Dendritic cell treated with granulocyte-macrophage colony-stimulating factor and Interleukin-4, amounts not matched to agents 40 ng/mL and 50 ng/mL, for 4 days (primary cell): ENCODE data around the gene EYA2.
"Not testable (repeated sequence)": the region's sequence is repeated elsewhere in the genome, so short reads cannot be mapped to it uniquely, and the experiment has no call there.

Source experiments
- H3K27ac Mint-ChIP-seq: one replicate; pipeline ENCODE4 v1.8.0; 2022; ENCODE audit warnings: mild to moderate bottlenecking, mixed read lengths
- H3K27me3 Mint-ChIP-seq: one replicate; pipeline ENCODE4 v1.8.0; 2022; ENCODE audit warnings: mild to moderate bottlenecking, mixed read lengths
- H3K36me3 Mint-ChIP-seq: one replicate; pipeline ENCODE4 v1.8.0; 2022; ENCODE audit warnings: low read depth, mixed read lengths
- H3K4me1 Mint-ChIP-seq: one replicate; pipeline ENCODE4 v1.8.0; 2022; ENCODE audit warnings: low read depth, mixed read lengths
- H3K4me3 Mint-ChIP-seq: one replicate; pipeline ENCODE4 v1.8.0; 2022; ENCODE audit warnings: mild to moderate bottlenecking, moderate library complexity, mixed read lengths
- H3K9me3 Mint-ChIP-seq: one replicate; pipeline ENCODE4 v1.8.0; 2022; ENCODE audit warnings: mixed read lengths
- intact Hi-C: fragments of 100-400 bp; cut with micrococcal nuclease; formaldehyde crosslinking; loops from one replicate; pipeline ENCODE4 v1.15.0; 2022

EYA2 gene

GRCh38 chr20:47172579-47172978 lies 277.9 kb downstream of the EYA2 start:
- Mint-ChIP-seq H3K9me3 (no peaks in the 10 kb centered on the region), H3K4me1 (no peaks in the 10 kb centered on the region), H3K36me3 (no peaks in the 10 kb centered on the region), H3K4me3 (no peak overlapping the region), H3K27me3 (peaks cover 35% of the 10 kb centered on the region), H3K27ac (no peak overlapping the region)
- intact Hi-C loops = no loop called here

DNA sequence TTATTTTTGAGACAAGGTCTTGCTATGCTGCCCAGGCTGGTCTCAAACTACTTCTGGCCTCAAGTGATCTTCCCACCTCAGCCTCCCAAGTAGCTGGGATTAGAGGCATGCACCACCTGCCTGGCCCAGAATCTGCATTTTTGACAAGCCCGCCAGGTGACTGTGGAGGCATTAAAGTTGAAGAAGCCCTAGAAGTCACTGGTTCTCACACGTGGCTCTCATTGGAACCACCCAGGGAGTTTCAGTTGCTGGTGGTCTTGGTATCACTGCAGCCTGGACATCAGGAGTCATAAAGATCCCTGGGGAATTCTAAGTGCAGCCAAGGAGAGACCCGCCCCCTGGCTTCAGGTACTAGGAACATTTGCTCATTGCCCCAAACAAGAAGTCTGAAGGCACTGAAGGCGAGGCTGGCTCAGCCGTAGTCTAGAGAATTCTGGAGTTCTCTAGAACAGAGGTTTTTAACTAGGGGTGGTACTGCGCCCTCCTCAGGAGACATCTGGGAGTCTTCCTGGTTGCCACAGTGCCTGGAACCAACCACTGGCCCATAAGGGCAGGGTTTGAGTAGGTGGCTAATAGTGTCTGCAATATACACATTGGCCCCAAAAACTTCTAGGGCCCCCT lies 279.1 kb downstream of the EYA2 start:
- Mint-ChIP-seq H3K4me3 (no peak overlapping the region), H3K27ac (no peak overlapping the region), H3K36me3 (no peaks in the 10 kb centered on the region), H3K4me1 (no peaks in the 10 kb centered on the region), H3K9me3 (no peaks in the 10 kb centered on the region), H3K27me3 (peaks cover 27% of the 10 kb centered on the region)
- intact Hi-C loops = no loop called here

DNA sequence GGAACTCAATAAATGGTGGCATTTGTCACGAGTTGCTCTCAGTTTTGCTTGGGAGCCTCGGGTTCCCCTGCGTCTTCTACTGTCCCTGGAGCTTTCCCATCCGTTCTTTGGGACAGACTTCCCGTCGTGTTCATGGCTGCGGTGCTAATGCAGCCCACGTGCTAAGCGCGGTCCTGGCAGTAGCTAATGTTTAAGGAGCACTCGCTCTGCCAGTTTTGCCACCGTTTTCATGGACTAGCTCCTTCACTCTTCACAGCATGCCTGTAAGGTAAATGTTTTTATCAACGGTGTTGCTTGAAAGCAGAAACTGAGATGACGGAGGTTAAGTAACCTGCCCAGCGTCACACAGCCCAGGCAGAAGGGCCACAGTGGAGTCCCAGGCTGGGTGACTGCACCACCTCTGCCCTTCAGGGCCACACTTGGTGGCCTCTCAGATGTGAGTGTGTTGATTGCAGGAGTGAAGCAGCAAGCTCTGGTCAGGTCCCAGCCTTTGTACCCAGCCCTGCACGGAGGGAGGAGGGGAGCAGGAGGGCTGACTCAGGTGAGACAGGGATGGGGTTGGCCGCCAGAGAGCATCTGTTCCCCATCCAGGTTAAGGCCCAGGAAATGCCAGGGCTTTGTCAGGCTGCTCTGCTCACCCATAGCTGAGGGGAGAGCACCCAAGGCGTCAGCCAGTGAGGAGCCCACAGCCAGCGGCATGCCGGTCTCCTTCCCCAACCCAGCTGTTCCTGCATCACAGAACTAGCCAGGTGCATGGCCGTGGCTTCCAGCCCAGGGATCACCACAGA lies 280.0 kb downstream of the EYA2 start:
- Mint-ChIP-seq H3K27ac (no peak overlapping the region), H3K4me3 (no peak overlapping the region), H3K9me3 (no peaks in the 10 kb centered on the region), H3K27me3 (peaks cover 19% of the 10 kb centered on the region), H3K36me3 (no peaks in the 10 kb centered on the region), H3K4me1 (no peaks in the 10 kb centered on the region)
- intact Hi-C loops = no loop called here

GRCh38 chr20:47175493-47175892 lies 280.9 kb downstream of the EYA2 start:
- H3K4me1 Mint-ChIP-seq = no peaks in the 10 kb centered on the region
- no peak overlapping the region for H3K27ac Mint-ChIP-seq
- intact Hi-C loops = no loop called here
- peaks cover 18% of the 10 kb centered on the region for H3K27me3 Mint-ChIP-seq
- H3K36me3 Mint-ChIP-seq = no peaks in the 10 kb centered on the region
- no peak overlapping the region for H3K4me3 Mint-ChIP-seq
- no peaks in the 10 kb centered on the region for H3K9me3 Mint-ChIP-seq

DNA sequence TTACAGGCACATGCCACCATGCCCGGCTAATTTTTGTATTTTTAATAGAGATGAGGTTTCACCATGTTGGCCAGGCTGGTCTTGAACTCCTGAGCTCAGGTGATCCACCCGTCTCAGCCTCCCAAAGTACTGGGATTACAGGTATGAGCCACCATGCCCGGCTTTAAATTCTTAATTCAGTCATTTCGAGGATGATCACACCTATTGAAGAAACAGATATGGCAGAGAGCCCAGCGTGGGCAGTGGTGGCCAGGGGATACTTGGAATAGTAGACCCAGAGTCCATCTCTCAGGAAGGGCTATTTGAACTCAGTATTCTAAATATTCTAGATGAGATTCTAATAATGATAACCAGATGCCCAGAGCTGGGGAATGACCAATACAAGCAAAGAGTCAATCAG lies 281.6 kb downstream of the EYA2 start:
- H3K4me1 Mint-ChIP-seq, H3K9me3 Mint-ChIP-seq, H3K36me3 Mint-ChIP-seq, H3K27ac Mint-ChIP-seq, H3K4me3 Mint-ChIP-seq, intact Hi-C loops: not testable (repeated sequence)
- peaks cover 11% of the 10 kb centered on the region for H3K27me3 Mint-ChIP-seq

GRCh38 chr20:47178277-47178676 lies 283.6 kb downstream of the EYA2 start:
- no peak overlapping the region for H3K4me3 Mint-ChIP-seq
- H3K27me3 Mint-ChIP-seq = peaks cover 10% of the 10 kb centered on the region
- no peaks in the 10 kb centered on the region for H3K36me3 Mint-ChIP-seq
- H3K27ac Mint-ChIP-seq = no peak overlapping the region
- no peaks in the 10 kb centered on the region for H3K9me3 Mint-ChIP-seq
- intact Hi-C loops = no loop called here
- H3K4me1 Mint-ChIP-seq = no peaks in the 10 kb centered on the region

DNA sequence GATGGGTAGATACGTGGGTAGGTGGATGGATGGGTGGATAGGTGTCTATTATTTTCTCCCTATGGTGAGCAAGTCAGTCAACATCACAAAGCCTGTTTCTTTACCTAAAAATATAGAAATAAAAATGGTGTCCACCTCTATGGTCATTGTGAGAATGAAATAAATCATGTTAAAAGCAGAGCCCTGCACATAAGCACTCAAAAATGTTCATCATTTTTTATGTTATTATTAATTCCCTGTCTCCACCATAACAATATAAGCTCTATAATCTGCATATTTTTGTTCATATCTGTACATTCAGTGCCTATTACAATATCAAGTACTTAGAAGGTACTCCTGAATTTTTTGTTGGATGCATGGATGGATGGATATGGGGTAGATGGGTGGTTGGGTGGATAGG lies 284.2 kb downstream of the EYA2 start:
- H3K4me3 Mint-ChIP-seq = no peak overlapping the region
- no peak overlapping the region for H3K27ac Mint-ChIP-seq
- intact Hi-C loops = no loop called here
- H3K9me3 Mint-ChIP-seq = no peaks in the 10 kb centered on the region
- H3K36me3 Mint-ChIP-seq = no peaks in the 10 kb centered on the region
- H3K27me3 Mint-ChIP-seq = peaks cover 16% of the 10 kb centered on the region
- H3K4me1 Mint-ChIP-seq = no peaks in the 10 kb centered on the region

DNA sequence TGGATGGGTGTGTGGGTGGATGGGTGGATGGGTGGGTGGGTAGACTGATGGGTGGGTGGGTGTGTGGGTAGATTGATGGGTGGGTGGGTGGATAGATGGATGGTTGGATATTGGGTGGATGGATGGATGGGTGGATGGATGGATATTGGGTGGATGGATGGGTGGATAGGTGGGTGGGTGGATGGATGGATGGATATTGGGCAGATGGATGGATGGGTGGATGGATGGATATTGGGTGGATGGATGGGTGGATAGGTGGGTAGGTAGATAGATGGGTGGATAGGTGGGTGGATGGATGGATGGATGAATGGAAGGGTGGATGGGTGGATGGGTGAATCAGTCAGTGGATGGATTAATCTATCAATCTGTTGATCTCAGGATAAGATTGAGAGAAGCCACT lies 284.6 kb downstream of the EYA2 start:
- peaks cover 17% of the 10 kb centered on the region for H3K27me3 Mint-ChIP-seq
- no peaks in the 10 kb centered on the region for H3K9me3 Mint-ChIP-seq
- H3K27ac Mint-ChIP-seq = no peak overlapping the region
- intact Hi-C loops = no loop called here
- H3K36me3 Mint-ChIP-seq = no peaks in the 10 kb centered on the region
- no peak overlapping the region for H3K4me3 Mint-ChIP-seq
- H3K4me1 Mint-ChIP-seq = no peaks in the 10 kb centered on the region

DNA sequence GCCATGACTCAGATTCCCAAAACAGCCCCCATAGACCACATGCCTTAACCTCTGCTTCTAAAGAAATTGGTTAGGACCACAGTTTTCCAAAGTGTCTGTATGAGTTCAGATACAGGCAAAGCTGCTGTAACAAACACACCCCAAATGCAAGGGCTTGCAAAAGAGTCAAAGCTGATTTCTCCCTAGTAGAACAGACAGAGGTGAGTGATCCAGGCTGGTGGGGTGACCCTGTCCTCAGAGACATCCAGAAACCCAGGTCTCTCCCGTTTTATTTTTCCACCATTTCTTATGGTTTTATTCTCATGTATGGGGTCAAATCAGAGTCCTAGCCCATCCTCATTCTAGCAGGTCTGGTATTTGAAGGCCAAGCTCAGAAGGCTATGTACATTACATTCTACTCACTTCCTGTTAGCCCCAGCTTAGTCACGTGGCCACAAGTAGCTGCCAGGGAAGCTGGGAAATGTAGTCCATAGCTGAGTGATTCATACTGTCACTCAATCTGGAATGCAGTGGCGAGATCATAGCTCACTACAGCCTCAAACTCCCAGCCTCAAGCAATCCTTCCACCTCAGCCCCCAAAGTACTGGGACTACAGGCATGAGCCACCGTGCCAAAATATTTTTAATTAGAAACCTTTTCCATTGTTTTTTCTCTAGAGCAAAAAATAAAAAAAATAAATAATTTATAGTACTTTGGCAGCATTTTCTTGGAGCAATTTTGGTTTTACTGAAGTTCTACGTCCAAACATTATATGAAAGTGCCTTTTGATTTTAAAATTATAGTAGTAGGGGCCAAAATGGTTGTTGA lies 286.6 kb downstream of the EYA2 start:
- no peak overlapping the region for H3K27ac Mint-ChIP-seq
- no peak overlapping the region for H3K4me3 Mint-ChIP-seq
- intact Hi-C loops = no loop called here
- no peaks in the 10 kb centered on the region for H3K4me1 Mint-ChIP-seq
- peaks cover 8% of the 10 kb centered on the region for H3K27me3 Mint-ChIP-seq
- H3K36me3 Mint-ChIP-seq = no peaks in the 10 kb centered on the region
- no peaks in the 10 kb centered on the region for H3K9me3 Mint-ChIP-seq

GRCh38 chr20:47183367-47183766 lies 288.7 kb downstream of the EYA2 start:
- H3K9me3 Mint-ChIP-seq = no peaks in the 10 kb centered on the region
- intact Hi-C loops = no loop called here
- no peaks in the 10 kb centered on the region for H3K4me1 Mint-ChIP-seq
- H3K27ac Mint-ChIP-seq = no peak overlapping the region
- peaks cover 14% of the 10 kb centered on the region for H3K27me3 Mint-ChIP-seq
- H3K4me3 Mint-ChIP-seq = no peak overlapping the region
- no peaks in the 10 kb centered on the region for H3K36me3 Mint-ChIP-seq

GRCh38 chr20:47187450-47188195 lies 293.0 kb downstream of the EYA2 start:
- H3K27me3 Mint-ChIP-seq = peaks cover 25% of the 10 kb centered on the region
- no peak overlapping the region for H3K4me3 Mint-ChIP-seq
- no peak overlapping the region for H3K27ac Mint-ChIP-seq
- H3K9me3 Mint-ChIP-seq = no peaks in the 10 kb centered on the region
- H3K36me3 Mint-ChIP-seq = no peaks in the 10 kb centered on the region
- H3K4me1 Mint-ChIP-seq = no peaks in the 10 kb centered on the region
- intact Hi-C loops = no loop called here

DNA sequence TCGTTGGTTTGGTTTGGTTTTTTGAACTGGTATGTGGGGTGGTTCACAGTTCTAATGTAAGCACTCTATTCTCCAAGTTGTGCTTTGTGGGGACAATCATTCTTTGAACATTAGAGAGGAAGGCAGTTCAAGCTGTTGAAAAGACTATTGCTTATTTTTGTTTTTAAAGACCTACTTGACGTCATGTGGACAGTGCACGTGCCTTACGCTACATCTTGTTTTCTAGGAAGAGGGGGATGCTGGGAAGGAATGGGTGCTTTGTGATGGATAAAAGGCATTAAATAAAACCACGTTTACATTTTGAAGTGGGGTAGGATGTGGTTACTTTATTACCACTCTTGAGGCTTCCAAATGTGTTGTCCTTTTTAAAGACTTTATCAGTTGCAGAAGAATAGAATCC lies 293.9 kb downstream of the EYA2 start:
- H3K36me3 Mint-ChIP-seq = no peaks in the 10 kb centered on the region
- intact Hi-C loops = no loop called here
- H3K27ac Mint-ChIP-seq = no peak overlapping the region
- no peaks in the 10 kb centered on the region for H3K9me3 Mint-ChIP-seq
- H3K4me3 Mint-ChIP-seq = no peak overlapping the region
- H3K27me3 Mint-ChIP-seq = peaks cover 24% of the 10 kb centered on the region
- H3K4me1 Mint-ChIP-seq = no peaks in the 10 kb centered on the region

DNA sequence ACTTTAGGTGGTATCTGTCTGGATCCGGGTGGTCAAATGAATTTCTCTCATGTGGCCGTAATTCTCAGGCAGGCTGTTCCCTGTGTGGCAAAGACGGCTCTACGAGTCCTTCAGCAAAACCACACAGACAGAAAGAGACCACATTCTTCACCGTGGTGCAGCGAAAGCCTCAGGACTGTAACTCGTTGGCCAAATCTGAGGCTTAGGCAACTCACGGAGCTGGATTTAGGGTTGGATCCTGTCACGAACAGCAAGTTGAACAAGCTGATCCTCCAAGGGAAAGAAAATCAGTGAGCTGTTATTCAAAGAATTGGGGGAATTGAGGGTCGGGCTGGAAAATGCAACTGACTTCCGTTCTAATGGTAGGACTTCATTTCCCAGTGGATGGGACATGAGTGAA lies 294.4 kb downstream of the EYA2 start:
- H3K36me3 Mint-ChIP-seq = no peaks in the 10 kb centered on the region
- peaks cover 19% of the 10 kb centered on the region for H3K27me3 Mint-ChIP-seq
- no peak overlapping the region for H3K4me3 Mint-ChIP-seq
- no peaks in the 10 kb centered on the region for H3K4me1 Mint-ChIP-seq
- H3K27ac Mint-ChIP-seq = no peak overlapping the region
- H3K9me3 Mint-ChIP-seq = no peaks in the 10 kb centered on the region
- intact Hi-C loops = no loop called here
